ENCODE results near the gene OR12D1.

The OR12D1 gene

GRCh38 chr6:29456971-29457370 is 42.2 kb downstream of the OR12D1 start, which contains the start of the genes OR11A1 and OR2H1:
Gene OR11A1 (minus strand): TSS chr6:29457071. CDS start chr6:29427641, 29,430 bp downstream.
Gene OR2H1 (plus strand): TSS chr6:29457155. CDS start chr6:29461770, 4,615 bp downstream.
- no peak for DNase-seq
- no peaks in the 10 kb centered on the region for H3K36me3 ChIP-seq (replicated peaks)
- no peak within 1 kb of the TSS for H3K4me3 ChIP-seq (ENCODE audit: low read depth, low read length)
- in situ Hi-C loops (cut with HindIII; ENCODE audit: low pct_ligation_motif_present, low sequenced_read_pairs): no loop called here
- no peak for TF ChIP-seq CTCF (IDR thresholded peaks at IDR 0.05; ENCODE audit: low read depth, low read length, missing control alignments)
- no peak within 1 kb of the TSS for H3K27ac ChIP-seq
- H3K27me3 ChIP-seq (replicated peaks): no peaks in the 10 kb centered on the region

GRCh38 chr6:29461021-29461814 is 46.5 kb downstream of the OR12D1 start:
- no peak overlapping the region for H3K27ac ChIP-seq
- no peak for TF ChIP-seq CTCF (IDR thresholded peaks at IDR 0.05; ENCODE audit: low read depth, low read length, missing control alignments)
- no peaks in the 10 kb centered on the region for H3K27me3 ChIP-seq (replicated peaks)
- DNase-seq: no peak
- in situ Hi-C loops (cut with HindIII; ENCODE audit: low pct_ligation_motif_present, low sequenced_read_pairs): no loop called here
- no peak overlapping the region for H3K4me3 ChIP-seq (ENCODE audit: low read depth, low read length)
- no peaks in the 10 kb centered on the region for H3K36me3 ChIP-seq (replicated peaks)

- TF ChIP-seq CTCF (IDR thresholded peaks at IDR 0.05; ENCODE audit: low read depth, low read length, missing control alignments): no peak
- in situ Hi-C loops (cut with HindIII; ENCODE audit: low pct_ligation_motif_present, low sequenced_read_pairs): no loop called here
- no peaks in the 10 kb centered on the region for H3K36me3 ChIP-seq (replicated peaks)
Measured at GRCh38 chr6:29462022-29462421, 47.3 kb downstream of the OR12D1 start.

DNA sequence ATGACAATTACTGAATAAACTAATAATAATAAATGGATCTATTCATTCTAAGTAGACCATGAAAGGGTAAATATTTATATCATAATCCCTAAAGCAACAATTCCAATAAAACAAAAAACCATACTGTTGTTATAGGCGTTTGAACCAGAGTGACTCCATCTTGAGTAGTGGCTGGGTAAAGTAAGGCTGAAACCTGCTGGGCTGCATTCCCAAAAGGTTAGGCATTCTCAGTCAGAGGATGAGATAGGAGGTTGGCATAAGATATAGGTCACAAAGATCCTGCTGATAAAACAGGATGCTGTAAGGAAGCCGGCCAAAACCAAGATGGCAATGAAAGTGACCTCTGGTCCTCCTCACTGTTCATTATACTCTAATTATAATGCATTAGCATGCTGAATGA is 50.6 kb downstream of the OR12D1 start:
- H3K27me3 ChIP-seq (replicated peaks): no peaks in the 10 kb centered on the region
- H3K4me3 ChIP-seq (ENCODE audit: low read depth, low read length): no peak overlapping the region
- in situ Hi-C loops (cut with HindIII; ENCODE audit: low pct_ligation_motif_present, low sequenced_read_pairs): no loop called here
- H3K36me3 ChIP-seq (replicated peaks): no peaks in the 10 kb centered on the region
- no peak overlapping the region for H3K27ac ChIP-seq
- no peak for DNase-seq
- no peak for TF ChIP-seq CTCF (IDR thresholded peaks at IDR 0.05; ENCODE audit: low read depth, low read length, missing control alignments)

More at GRCh38 chr6:29462022-29462421, 47.3 kb downstream of the OR12D1 start:
- Histone ChIP-seq H3K4me3 (ENCODE audit: low read depth, low read length) (no peak overlapping the region), H3K27me3 (replicated peaks) (no peaks in the 10 kb centered on the region), H3K27ac (no peak overlapping the region)
- no peak for DNase-seq

GRCh38 chr6:29465801-29466200 is 51.1 kb downstream of the OR12D1 start:
- in situ Hi-C loops (cut with HindIII; ENCODE audit: low pct_ligation_motif_present, low sequenced_read_pairs): no loop called here
- no peak for TF ChIP-seq CTCF (IDR thresholded peaks at IDR 0.05; ENCODE audit: low read depth, low read length, missing control alignments)
- no peak for DNase-seq
- no peaks in the 10 kb centered on the region for H3K36me3 ChIP-seq (replicated peaks)
- H3K27ac ChIP-seq: no peak overlapping the region
- H3K4me3 ChIP-seq (ENCODE audit: low read depth, low read length): no peak overlapping the region
- no peaks in the 10 kb centered on the region for H3K27me3 ChIP-seq (replicated peaks)

Data from brain microvascular endothelial cell (primary cell).